H1 (cell line): ENCODE data around the gene PTGDS.

Experiments
- EZH2 ChIP-seq: fragments of 200-600 bp; sonication (generic); IDR thresholded peaks from 2 replicates; pipeline ENCODE4 v1.7.1; 2012; ENCODE audit warnings: low read depth, mild to moderate bottlenecking, moderate library complexity, low read length, inconsistent platforms; ENCODE audit not compliant: severe bottlenecking
- HDAC2 ChIP-seq, 2 experiments: fragments of 300-600 bp in 1 of 2; sonication (generic) in 1 of 2; IDR thresholded peaks; 2 replicates each; pipeline ENCODE4 v1.6.1; 2011 to 2012; ENCODE audit warnings: low read depth in 2 of 2, low read length in 2 of 2, mild to moderate bottlenecking in 2 of 2, moderate library complexity in 2 of 2, borderline replicate concordance in 1 of 2, inconsistent platforms in 1 of 2
- SIN3A ChIP-seq, 2 experiments: IDR thresholded peaks in 1 of 2; conservative IDR thresholded peaks in 1 of 2; 2 replicates each; pipeline ENCODE4 v1.6.1; 2011 to 2012; ENCODE audit warnings: low read length in 2 of 2, improper control_type of control experiment in 1 of 2, low read depth in 1 of 2, mild to moderate bottlenecking in 1 of 2
- SP2 ChIP-seq: IDR thresholded peaks from 2 replicates; pipeline ENCODE4 v1.6.1; 2012; ENCODE audit warnings: mild to moderate bottlenecking, low read length, inconsistent platforms
- TAF1 ChIP-seq: IDR thresholded peaks from 2 replicates; pipeline ENCODE4 v1.6.1; 2011; ENCODE audit warnings: mild to moderate bottlenecking, low read depth, low read length
- TBP ChIP-seq: IDR thresholded peaks from 2 replicates; pipeline ENCODE4 v1.6.1; 2011; ENCODE audit warnings: low read depth, low read length, improper control_type of control experiment
- YY1 ChIP-seq: IDR thresholded peaks from 2 replicates; pipeline ENCODE4 v1.6.1; 2011; ENCODE audit warnings: low read depth, mild to moderate bottlenecking, low read length
- TF ChIP-seq, protein P1 (sequence below): IDR thresholded peaks from 2 replicates; pipeline ENCODE4 v1.6.1; 2011; ENCODE audit warnings: low read length, improper control_type of control experiment
- TF ChIP-seq, protein P2 (sequence below), 3 experiments: IDR thresholded peaks; 1 replicate in 2 of 3; 2 replicates in 1 of 3; pipeline versions ENCODE4 v1.5.1 to v1.6.1; 2011; ENCODE audit warnings: low read length in 3 of 3, mild to moderate bottlenecking in 3 of 3, inconsistent platforms in 2 of 3, low read depth in 1 of 3, moderate library complexity in 1 of 3; ENCODE audit not compliant: insufficient read depth in 1 of 3; ENCODE audit errors: control extremely low read depth in 1 of 3

DNA sequence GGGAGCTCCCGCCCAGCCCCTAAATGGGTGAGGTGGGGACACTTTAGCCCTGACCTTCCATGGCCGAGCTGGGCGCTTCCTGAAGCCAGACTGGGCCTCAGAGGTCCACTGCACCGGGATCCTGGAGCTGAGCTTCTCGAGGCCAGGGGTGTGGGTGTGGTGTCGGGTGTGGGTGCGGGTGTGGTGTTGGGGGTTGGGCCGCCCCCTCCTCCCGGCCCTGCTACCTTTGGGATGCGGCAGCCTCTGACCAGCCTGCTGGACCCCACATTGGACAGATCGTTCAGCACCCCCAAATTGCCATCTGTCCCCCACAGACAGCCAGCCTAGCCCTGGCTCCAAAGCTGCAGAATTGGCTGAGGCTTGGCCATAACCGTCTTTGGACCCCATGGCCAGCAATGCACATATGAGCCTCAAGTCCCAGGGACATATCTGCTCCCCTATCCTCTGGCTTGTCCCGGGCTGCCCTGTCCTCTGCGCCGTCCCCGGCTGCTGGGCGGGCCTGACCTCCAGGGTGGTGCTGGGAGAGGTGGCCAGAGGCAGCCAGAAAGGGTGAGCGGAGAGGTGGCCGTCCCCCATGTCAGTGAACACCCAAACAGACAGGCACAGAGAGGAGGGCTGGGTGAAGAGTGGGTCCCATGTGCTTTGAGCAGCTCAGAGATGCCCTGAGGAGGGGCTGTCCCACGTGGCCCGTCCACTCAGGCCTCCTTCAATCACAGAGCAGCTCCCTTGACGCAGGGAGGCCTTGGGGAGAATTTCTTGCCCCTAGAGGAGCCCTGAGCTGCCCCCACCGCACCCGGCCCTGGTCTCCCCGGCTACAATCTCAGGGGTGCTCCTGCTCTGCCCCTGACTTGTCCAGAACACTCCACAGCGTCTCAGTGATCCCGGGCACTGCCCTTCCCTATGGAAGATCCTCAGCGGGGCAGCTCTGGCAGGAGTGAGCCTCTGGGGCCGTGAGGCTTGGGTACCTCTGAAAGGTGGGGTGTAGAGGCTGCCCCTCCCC, 3.4 kb upstream of the PTGDS start:
- TF ChIP-seq, protein P1, sequence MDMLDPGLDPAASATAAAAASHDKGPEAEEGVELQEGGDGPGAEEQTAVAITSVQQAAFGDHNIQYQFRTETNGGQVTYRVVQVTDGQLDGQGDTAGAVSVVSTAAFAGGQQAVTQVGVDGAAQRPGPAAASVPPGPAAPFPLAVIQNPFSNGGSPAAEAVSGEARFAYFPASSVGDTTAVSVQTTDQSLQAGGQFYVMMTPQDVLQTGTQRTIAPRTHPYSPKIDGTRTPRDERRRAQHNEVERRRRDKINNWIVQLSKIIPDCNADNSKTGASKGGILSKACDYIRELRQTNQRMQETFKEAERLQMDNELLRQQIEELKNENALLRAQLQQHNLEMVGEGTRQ: no peak
- no peak for TF ChIP-seq TAF1
- no peak for TF ChIP-seq YY1
- TF ChIP-seq, protein P2, sequence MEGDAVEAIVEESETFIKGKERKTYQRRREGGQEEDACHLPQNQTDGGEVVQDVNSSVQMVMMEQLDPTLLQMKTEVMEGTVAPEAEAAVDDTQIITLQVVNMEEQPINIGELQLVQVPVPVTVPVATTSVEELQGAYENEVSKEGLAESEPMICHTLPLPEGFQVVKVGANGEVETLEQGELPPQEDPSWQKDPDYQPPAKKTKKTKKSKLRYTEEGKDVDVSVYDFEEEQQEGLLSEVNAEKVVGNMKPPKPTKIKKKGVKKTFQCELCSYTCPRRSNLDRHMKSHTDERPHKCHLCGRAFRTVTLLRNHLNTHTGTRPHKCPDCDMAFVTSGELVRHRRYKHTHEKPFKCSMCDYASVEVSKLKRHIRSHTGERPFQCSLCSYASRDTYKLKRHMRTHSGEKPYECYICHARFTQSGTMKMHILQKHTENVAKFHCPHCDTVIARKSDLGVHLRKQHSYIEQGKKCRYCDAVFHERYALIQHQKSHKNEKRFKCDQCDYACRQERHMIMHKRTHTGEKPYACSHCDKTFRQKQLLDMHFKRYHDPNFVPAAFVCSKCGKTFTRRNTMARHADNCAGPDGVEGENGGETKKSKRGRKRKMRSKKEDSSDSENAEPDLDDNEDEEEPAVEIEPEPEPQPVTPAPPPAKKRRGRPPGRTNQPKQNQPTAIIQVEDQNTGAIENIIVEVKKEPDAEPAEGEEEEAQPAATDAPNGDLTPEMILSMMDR (IDR thresholded peaks at IDR 0.05; ENCODE audit: control extremely low read depth in 1 of 3, insufficient read depth in 1 of 3, low read depth in 1 of 3, low read length in 3 of 3): no peak
- TF ChIP-seq HDAC2 (IDR thresholded peaks at IDR 0.05; ENCODE audit: borderline replicate concordance in 1 of 2, low read depth in 2 of 2, low read length in 2 of 2): no peak
- TF ChIP-seq SP2: no peak
- no peak for TF ChIP-seq EZH2
- no peak for TF ChIP-seq SIN3A (conservative IDR thresholded peaks at IDR 0.05 in 1 of 2, IDR thresholded peaks at IDR 0.05 in 1 of 2; ENCODE audit: low read depth in 1 of 2, low read length in 2 of 2)
- no peak for TF ChIP-seq TBP
